GM12878 (cell line): ENCODE measurements around the gene GPR152. TPM values are rescaled to one million over a fixed set of nuclear protein-coding genes. Genes with fewer than 3 reads are reported as not detected.
A peak's percentile ranks its signal among the peaks of the same experiment; 100 is the strongest.

Experiments
- ATAC-seq: fragments of 200-7000 bp; cut with Tn5 transposase; 3 replicates; pipeline ENCODE4 v1.9.1; 2020; ENCODE audit warnings: mild to moderate bottlenecking, moderate library complexity
- BruUV-seq: library from RNA; stranded (reverse); fragments of 400-500 nt; replicated peaks from 2 replicates; lab custom pipeline; 2021; lab: Mats Ljungman, UMichigan
- CTCF ChIA-PET: fragments of 300-600 bp; sonication (Branson Sonifier 250); formaldehyde crosslinking; extraction: SDS; loops from one replicate; lab custom pipeline; 2021; ENCODE audit warnings: inconsistent platforms; lab: Yijun Ruan, JAX
- POLR2A ChIA-PET: fragments of 350-600 bp; formaldehyde crosslinking; extraction: SDS; loops from one replicate; lab custom pipeline; 2021; ENCODE audit warnings: inconsistent platforms; lab: Charles Lee
- RAD21 ChIA-PET: fragments of 300-600 bp; sonication (Branson Sonifier 250); formaldehyde crosslinking; loops from one replicate; lab custom pipeline; 2023; ENCODE audit warnings: antibody characterized with exemption; ENCODE audit not compliant: unreplicated experiment; lab: Charles Lee
- SMC1A ChIA-PET: fragments of 300-600 bp; sonication (Branson Sonifier 250); formaldehyde crosslinking; loops from one replicate; lab custom pipeline; 2023; ENCODE audit not compliant: unreplicated experiment, uncharacterized antibody; lab: Charles Lee
- DNase-seq: peaks from one replicate; pipeline ENCODE4 v3.0.0-alpha.2; 2011; ENCODE audit warnings: low read depth, low spot score
- FAIRE-seq: peaks from 3 replicates; lab custom pipeline; 2011; peaks lifted over from hg19 to GRCh38; lab: Jason Lieb, UNC
- H2AFZ ChIP-seq: 2 replicates; pipeline ENCODE4 v1.6.0; 2011; ENCODE audit warnings: low read depth, low read length, control low read depth; ENCODE audit not compliant: control insufficient read depth
- H3K27ac ChIP-seq: 2 replicates; pipeline ENCODE4 v1.5.1; 2011; ENCODE audit warnings: control low read depth; ENCODE audit not compliant: control insufficient read depth, insufficient read depth
- H3K27me3 ChIP-seq, 2 experiments: replicated peaks in 1 of 2; 2 replicates each; pipeline versions ENCODE4 v1.6.0 to v1.6.1; 2011; ENCODE audit warnings: low read length in 1 of 2; ENCODE audit not compliant: control insufficient read depth in 2 of 2, insufficient read depth in 2 of 2
- H3K36me3 ChIP-seq, 2 experiments: 2 replicates each; pipeline ENCODE4 v1.5.1; 2011; ENCODE audit warnings: low read length in 1 of 2; ENCODE audit not compliant: control insufficient read depth in 2 of 2, insufficient read depth in 2 of 2
- H3K4me1 ChIP-seq: 2 replicates; pipeline ENCODE4 v1.6.1; 2011; ENCODE audit warnings: mild to moderate bottlenecking, low read length, moderate library complexity, mixed read lengths; ENCODE audit not compliant: control insufficient read depth, insufficient read depth
- H3K4me2 ChIP-seq: 2 replicates; pipeline ENCODE4 v1.6.0; 2011; ENCODE audit warnings: control low read depth; ENCODE audit not compliant: control insufficient read depth, insufficient read depth
- H3K4me3 ChIP-seq: fragments of 200-600 bp; sonication (generic); 2 replicates; pipeline ENCODE4 v1.5.1; 2016
- H3K79me2 ChIP-seq: 2 replicates; pipeline ENCODE4 v1.6.0; 2011; ENCODE audit warnings: low read length; ENCODE audit not compliant: control insufficient read depth, insufficient read depth
- H3K9ac ChIP-seq: 2 replicates; pipeline ENCODE4 v1.8.0; 2011; ENCODE audit warnings: low read length, control low read depth, mixed read lengths; ENCODE audit not compliant: control insufficient read depth, insufficient read depth
- H3K9me3 ChIP-seq: replicated peaks from 3 replicates; pipeline ENCODE4 v1.5.1; 2011; ENCODE audit warnings: mild to moderate bottlenecking, low read length; ENCODE audit not compliant: control insufficient read depth, insufficient read depth
- H4K20me1 ChIP-seq: 2 replicates; pipeline ENCODE4 v1.6.0; 2011; ENCODE audit not compliant: control insufficient read depth, insufficient read depth
- EGR1 ChIP-seq, 2 experiments: IDR thresholded peaks; 1 replicate in 1 of 2; 2 replicates in 1 of 2; pipeline ENCODE4 v1.6.1; 2011 to 2012; ENCODE audit warnings: low read depth in 2 of 2, low read length in 2 of 2, borderline replicate concordance in 1 of 2, mild to moderate bottlenecking in 1 of 2, moderate library complexity in 1 of 2
- ETV6 ChIP-seq, 2 experiments: fragments of 450-650 bp in 1 of 2; IDR thresholded peaks in 1 of 2; conservative IDR thresholded peaks in 1 of 2; 2 replicates each; pipeline ENCODE4 v1.6.1; 2014; ENCODE audit warnings: antibody characterized with exemption in 1 of 2, borderline replicate concordance in 1 of 2, low read depth in 1 of 2, mild to moderate bottlenecking in 1 of 2, moderate library complexity in 1 of 2
- HDGF ChIP-seq: fragments of 450-650 bp; IDR thresholded peaks from 2 replicates; pipeline ENCODE4 v1.6.1; 2016; ENCODE audit warnings: antibody characterized with exemption
- IRF4 ChIP-seq: IDR thresholded peaks from 2 replicates; pipeline ENCODE4 v1.6.1; 2011; ENCODE audit warnings: low read depth, low read length
- JUND ChIP-seq: IDR thresholded peaks from 2 replicates; pipeline ENCODE4 v1.6.1; 2012; ENCODE audit warnings: low read depth, mild to moderate bottlenecking, low read length, improper control_type of control experiment, moderate library complexity
- LARP7 ChIP-seq: fragments of 450-650 bp; IDR thresholded peaks from 2 replicates; pipeline ENCODE4 v1.6.1; 2017; ENCODE audit warnings: mild to moderate bottlenecking
- RAD51 ChIP-seq: fragments of 450-650 bp; IDR thresholded peaks from 2 replicates; pipeline ENCODE4 v1.6.1; 2016; ENCODE audit warnings: moderate library complexity, mild to moderate bottlenecking, inconsistent platforms
- RBBP5 ChIP-seq: fragments of 200-600 bp; sonication (generic); conservative IDR thresholded peaks from 2 replicates; pipeline ENCODE4 v1.6.1; 2016
- SMAD5 ChIP-seq: IDR thresholded peaks from 2 replicates; pipeline ENCODE4 v1.6.1; 2016; ENCODE audit warnings: antibody characterized with exemption, low read depth
- STAT3 ChIP-seq: IDR thresholded peaks from 2 replicates; pipeline ENCODE4 v1.6.1; 2011; ENCODE audit warnings: low read depth, low read length, improper control_type of control experiment
- WRNIP1 ChIP-seq: IDR thresholded peaks from 2 replicates; pipeline ENCODE4 v1.6.1; 2011; ENCODE audit warnings: low read depth, low read length, improper control_type of control experiment, borderline replicate concordance
- ZZZ3 ChIP-seq: IDR thresholded peaks from 2 replicates; pipeline ENCODE4 v1.6.1; 2011; ENCODE audit warnings: low read depth; ENCODE audit not compliant: control insufficient read depth, insufficient read length
- WGBS: methylation state at CpG from one replicate; pipeline ENCODE4 v1.1.6; 2016; ENCODE audit warnings: low lambda C conversion rate; ENCODE audit not compliant: insufficient replicate concordance, insufficient coverage; ENCODE audit errors: missing lambda C conversion rate; 5-methylcytosine and 5-hydroxymethylcytosine counted together
- in situ Hi-C: fragments of 300-500 bp; cut with MboI; formaldehyde crosslinking; loops from 9 replicates; pipeline ENCODE4 v1.14.3; 2018; ENCODE audit warnings: mixed read lengths
- intact Hi-C: fragments of 100-400 bp; cut with micrococcal nuclease; formaldehyde crosslinking; loops from one replicate; pipeline ENCODE4 v1.14.2; 2022; ENCODE audit not compliant: unreplicated experiment
- polyA plus RNA-seq, 11 experiments: library from polyadenylated mRNA; depleted of rRNA in 4 of 11; unstranded in 6 of 11; stranded (reverse) in 5 of 11; fragments of >200 nt; fragmentation: Nextera tagmentation in 4 of 11; fragmentation: Illumina TruSeq in 1 of 11; extraction: Ambion mirVana in 4 of 11; extraction: Trizol in 1 of 11; gene quantifications; 1 replicate in 1 of 11; 2 replicates in 10 of 11; pipeline versions ENCODE4 v1.2.1 to v1.2.3, GENCODE V29; 2011 to 2016; ENCODE audit warnings: inconsistent platforms in 2 of 11, missing spikeins in 2 of 11, low read depth in 1 of 11
- total RNA-seq, 4 experiments: library from RNA; depleted of rRNA in 3 of 4; stranded (reverse); fragments of >200 nt in 3 of 4; fragmentation: Illumina TruSeq in 1 of 4; extraction: Trizol in 1 of 4; gene quantifications; 2 replicates each; pipeline versions ENCODE4 v1.2.1 to v1.2.3, GENCODE V29; 2013 to 2021
- TF ChIP-seq, protein P1 (sequence below): fragments of 450-650 bp; IDR thresholded peaks from 2 replicates; pipeline ENCODE4 v1.6.1; 2017; ENCODE audit warnings: borderline replicate concordance
- TF ChIP-seq, protein P2 (sequence below): IDR thresholded peaks from 2 replicates; pipeline ENCODE4 v1.6.1; 2012; ENCODE audit warnings: mild to moderate bottlenecking, low read depth, low read length

GPR152 gene
- total and polyA plus RNA-seq, 10 of the 15 experiments (the other 5 are each of a cell fraction or from before 2014, with no cell fraction given), result not detected

DNA sequence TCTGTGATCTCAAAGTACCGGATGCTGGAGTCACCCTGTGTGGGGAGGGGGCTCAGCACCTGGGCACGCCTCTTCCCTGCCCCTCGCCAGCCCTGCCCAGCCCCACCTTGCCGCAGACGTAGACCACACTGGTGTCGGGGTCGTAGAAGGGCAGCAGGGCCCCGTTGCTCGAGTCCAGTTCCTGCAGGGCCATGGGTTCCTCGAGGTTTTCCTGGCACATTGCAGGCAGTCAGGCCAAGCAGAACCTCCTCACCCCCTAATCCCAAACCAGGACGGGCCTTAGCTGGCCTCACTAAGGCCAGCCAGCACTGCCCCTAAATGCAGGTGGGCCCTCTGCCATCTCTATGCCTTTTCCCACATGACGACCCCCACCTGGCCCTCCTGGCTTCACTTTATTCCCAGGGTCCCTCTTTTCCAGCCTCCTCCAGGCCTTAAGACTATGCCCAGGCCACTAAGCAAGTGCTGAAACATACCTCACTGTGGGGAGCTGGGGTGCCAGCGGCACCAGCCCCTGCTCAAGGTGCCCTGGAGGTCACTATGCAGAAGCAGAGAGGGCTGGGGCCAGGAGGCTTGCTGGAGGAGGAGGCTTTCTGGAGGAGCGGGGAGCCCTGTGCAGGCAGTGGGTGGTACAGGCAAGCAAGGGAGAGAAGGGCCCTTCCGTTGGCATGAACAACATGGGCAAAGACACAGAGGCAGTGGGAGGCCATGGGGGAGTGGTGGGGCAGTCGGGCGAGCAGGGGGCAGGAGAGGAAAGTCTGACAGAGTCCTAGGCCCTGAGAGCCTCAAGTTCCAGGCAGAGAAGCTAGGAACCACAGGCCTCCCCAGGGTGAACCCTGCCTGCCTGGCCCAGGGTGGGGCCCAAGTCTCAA, 12.1 kb downstream of the GPR152 start:
- Histone ChIP-seq H3K4me3 (peak overlapping the region; percentile 26; the same call in 1 of the 2 replicates), H3K27ac (no peak overlapping the region), H3K79me2 (peaks cover 42% of the 10 kb centered on the region), H3K9me3 (no peaks in the 10 kb centered on the region), H3K4me1 (peaks cover 30% of the 10 kb centered on the region), H3K4me2 (peak overlapping the region; percentile 44; the same call in 1 of the 2 replicates), H3K27me3 (no peaks in the 10 kb centered on the region), H4K20me1 (no peaks in the 10 kb centered on the region), H3K9ac (no peak overlapping the region), H3K36me3 (peaks cover 0 to 8% of the 10 kb centered on the region in 2 experiments; a peak in 2 of 4 replicates), H2AFZ (no peak overlapping the region)
- ChIA-PET RAD21 (interaction anchor here (0.6 to 7.2 kb wide), 5 partner anchors 24 to 87 kb away, joined by 3 to 112 read pairs (median 32); partner anchors contain the start of genes AIP, POLD4, PPP1CA and TBC1D10C), CTCF (interaction anchor here (0.6 to 1.1 kb wide), 3 partner anchors 37 to 66 kb away, joined by 3 read pairs; partner anchors contain the start of gene TBC1D10C), POLR2A (interaction anchor here (1.0 to 1.6 kb wide), 4 partner anchors 11 to 44 kb away, joined by 3 to 5 read pairs (median 4); partner anchors contain the start of gene PPP1CA), SMC1A (interaction anchor here (1.5 kb wide), 1 partner anchor 20 kb away, joined by 5 read pairs; no protein-coding TSS in a partner anchor)
- 68% methylated on average over 17 of the region's 17 CpGs for WGBS
- FAIRE-seq (no peak), DNase-seq (no peak), ATAC-seq (no peak)
- BruUV-seq, result no TSS peak
- intact Hi-C loops (no loop called here), in situ Hi-C loops (no loop called here)
- TF ChIP-seq STAT3 (no peak), EGR1 (IDR thresholded peaks at IDR 0.05; ENCODE audit: borderline replicate concordance in 1 of 2, low read depth in 2 of 2, low read length in 2 of 2) (no peak), HDGF (no peak), LARP7 (no peak), IRF4 (no peak), ZZZ3 (no peak), SMAD5 (no peak), RAD51 (no peak), ETV6 (conservative IDR thresholded peaks at IDR 0.05 in 1 of 2, IDR thresholded peaks at IDR 0.05 in 1 of 2; ENCODE audit: borderline replicate concordance in 1 of 2, low read depth in 1 of 2) (no peak), RBBP5 (no peak), WRNIP1 (no peak), JUND (no peak)
- TF ChIP-seq, protein P1, sequence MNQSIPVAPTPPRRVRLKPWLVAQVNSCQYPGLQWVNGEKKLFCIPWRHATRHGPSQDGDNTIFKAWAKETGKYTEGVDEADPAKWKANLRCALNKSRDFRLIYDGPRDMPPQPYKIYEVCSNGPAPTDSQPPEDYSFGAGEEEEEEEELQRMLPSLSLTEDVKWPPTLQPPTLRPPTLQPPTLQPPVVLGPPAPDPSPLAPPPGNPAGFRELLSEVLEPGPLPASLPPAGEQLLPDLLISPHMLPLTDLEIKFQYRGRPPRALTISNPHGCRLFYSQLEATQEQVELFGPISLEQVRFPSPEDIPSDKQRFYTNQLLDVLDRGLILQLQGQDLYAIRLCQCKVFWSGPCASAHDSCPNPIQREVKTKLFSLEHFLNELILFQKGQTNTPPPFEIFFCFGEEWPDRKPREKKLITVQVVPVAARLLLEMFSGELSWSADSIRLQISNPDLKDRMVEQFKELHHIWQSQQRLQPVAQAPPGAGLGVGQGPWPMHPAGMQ, result no peak
- TF ChIP-seq, protein P2, sequence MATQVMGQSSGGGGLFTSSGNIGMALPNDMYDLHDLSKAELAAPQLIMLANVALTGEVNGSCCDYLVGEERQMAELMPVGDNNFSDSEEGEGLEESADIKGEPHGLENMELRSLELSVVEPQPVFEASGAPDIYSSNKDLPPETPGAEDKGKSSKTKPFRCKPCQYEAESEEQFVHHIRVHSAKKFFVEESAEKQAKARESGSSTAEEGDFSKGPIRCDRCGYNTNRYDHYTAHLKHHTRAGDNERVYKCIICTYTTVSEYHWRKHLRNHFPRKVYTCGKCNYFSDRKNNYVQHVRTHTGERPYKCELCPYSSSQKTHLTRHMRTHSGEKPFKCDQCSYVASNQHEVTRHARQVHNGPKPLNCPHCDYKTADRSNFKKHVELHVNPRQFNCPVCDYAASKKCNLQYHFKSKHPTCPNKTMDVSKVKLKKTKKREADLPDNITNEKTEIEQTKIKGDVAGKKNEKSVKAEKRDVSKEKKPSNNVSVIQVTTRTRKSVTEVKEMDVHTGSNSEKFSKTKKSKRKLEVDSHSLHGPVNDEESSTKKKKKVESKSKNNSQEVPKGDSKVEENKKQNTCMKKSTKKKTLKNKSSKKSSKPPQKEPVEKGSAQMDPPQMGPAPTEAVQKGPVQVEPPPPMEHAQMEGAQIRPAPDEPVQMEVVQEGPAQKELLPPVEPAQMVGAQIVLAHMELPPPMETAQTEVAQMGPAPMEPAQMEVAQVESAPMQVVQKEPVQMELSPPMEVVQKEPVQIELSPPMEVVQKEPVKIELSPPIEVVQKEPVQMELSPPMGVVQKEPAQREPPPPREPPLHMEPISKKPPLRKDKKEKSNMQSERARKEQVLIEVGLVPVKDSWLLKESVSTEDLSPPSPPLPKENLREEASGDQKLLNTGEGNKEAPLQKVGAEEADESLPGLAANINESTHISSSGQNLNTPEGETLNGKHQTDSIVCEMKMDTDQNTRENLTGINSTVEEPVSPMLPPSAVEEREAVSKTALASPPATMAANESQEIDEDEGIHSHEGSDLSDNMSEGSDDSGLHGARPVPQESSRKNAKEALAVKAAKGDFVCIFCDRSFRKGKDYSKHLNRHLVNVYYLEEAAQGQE, result no peak
